WTC11 (cell line): ENCODE measurements around the gene ACO2. TPM values are rescaled to one million over a fixed set of nuclear protein-coding genes. Genes with fewer than 3 reads are reported as not detected.
A peak's percentile ranks its signal among the peaks of the same experiment; 100 is the strongest.

Experiments used
- ATAC-seq: fragments of 200-7000 bp; cut with Tn5 transposase; 2 replicates; pipeline ENCODE4 v1.10.0; 2021; ENCODE audit warnings: mild to moderate bottlenecking, moderate library complexity
- CTCF ChIA-PET: fragments of 300-600 bp; sonication (Branson Sonifier 250); formaldehyde crosslinking; loops from one replicate; lab custom pipeline; 2021; ENCODE audit warnings: antibody characterized with exemption; lab: Charles Lee
- POLR2A ChIA-PET: fragments of 350-600 bp; sonication (Branson Sonifier 250); formaldehyde crosslinking; loops from one replicate; lab custom pipeline; 2021; ENCODE audit warnings: antibody characterized with exemption; lab: Charles Lee
- DNase-seq: peaks from one replicate; pipeline ENCODE4 v3.0.0; 2021; ENCODE audit warnings: low spot score
- H3K27ac Mint-ChIP-seq: 2 replicates; pipeline ENCODE4 v1.8.0; 2021; ENCODE audit warnings: mixed read lengths
- H3K27me3 Mint-ChIP-seq: 2 replicates; pipeline ENCODE4 v1.8.0; 2021; ENCODE audit warnings: low read depth, mild to moderate bottlenecking, moderate library complexity, mixed read lengths
- H3K36me3 Mint-ChIP-seq: 2 replicates; pipeline ENCODE4 v1.8.0; 2021; ENCODE audit warnings: mixed read lengths
- H3K4me1 Mint-ChIP-seq: 2 replicates; pipeline ENCODE4 v1.8.0; 2022; ENCODE audit warnings: mixed read lengths
- H3K4me3 Mint-ChIP-seq: 2 replicates; pipeline ENCODE4 v1.8.0; 2021; ENCODE audit warnings: mild to moderate bottlenecking, moderate library complexity, mixed read lengths
- H3K9me3 Mint-ChIP-seq: 2 replicates; pipeline ENCODE4 v1.8.0; 2021; ENCODE audit warnings: mixed read lengths
- ARID4B ChIP-seq: sonication (generic); formaldehyde crosslinking; IDR thresholded peaks from 2 replicates; pipeline ENCODE4 v1.8.0; 2023; ENCODE audit warnings: missing genetic modification reagents, mild to moderate bottlenecking, borderline replicate concordance
- ATF1 ChIP-seq: sonication (generic); formaldehyde crosslinking; IDR thresholded peaks from 2 replicates; pipeline ENCODE4 v1.8.1; 2023; ENCODE audit warnings: mild to moderate bottlenecking, moderate library complexity, missing genetic modification reagents
- E2F4 ChIP-seq: sonication (generic); formaldehyde crosslinking; IDR thresholded peaks from 2 replicates; pipeline ENCODE4 v1.8.1; 2022; ENCODE audit warnings: low read depth, mild to moderate bottlenecking, moderate library complexity, missing genetic modification reagents, borderline replicate concordance
- EMX1 ChIP-seq: fragments of 250-450 bp; sonication (Bioruptor Pico); IDR thresholded peaks from 2 replicates; pipeline ENCODE4 v1.8.0; 2021; ENCODE audit warnings: mild to moderate bottlenecking
- FOXJ3 ChIP-seq: sonication (generic); formaldehyde crosslinking; IDR thresholded peaks from 2 replicates; pipeline ENCODE4 v1.9.0; 2021; ENCODE audit warnings: missing genetic modification reagents, mild to moderate bottlenecking, borderline replicate concordance
- FOXP1 ChIP-seq: sonication (generic); formaldehyde crosslinking; IDR thresholded peaks from 2 replicates; pipeline ENCODE4 v1.8.0; 2022; ENCODE audit warnings: missing genetic modification reagents, mild to moderate bottlenecking, moderate library complexity, borderline replicate concordance
- GABPB1 ChIP-seq: sonication (generic); formaldehyde crosslinking; IDR thresholded peaks from 2 replicates; pipeline ENCODE4 v1.8.1; 2023; ENCODE audit warnings: mild to moderate bottlenecking, missing genetic modification reagents
- MYBL2 ChIP-seq: sonication (generic); formaldehyde crosslinking; IDR thresholded peaks from 2 replicates; pipeline ENCODE4 v1.8.1; 2023; ENCODE audit warnings: mild to moderate bottlenecking, moderate library complexity, missing genetic modification reagents
- NR2C2 ChIP-seq: sonication (generic); formaldehyde crosslinking; IDR thresholded peaks from 2 replicates; pipeline ENCODE4 v1.8.0; 2022; ENCODE audit warnings: mild to moderate bottlenecking, missing genetic modification reagents
- PRRX2 ChIP-seq: fragments of 250-450 bp; sonication (Bioruptor Pico); IDR thresholded peaks from 2 replicates; pipeline ENCODE4 v1.8.0; 2021; ENCODE audit warnings: mild to moderate bottlenecking
- RORB ChIP-seq: fragments of 250-450 bp; sonication (Bioruptor Pico); IDR thresholded peaks from 2 replicates; pipeline ENCODE4 v1.9.0; 2021; ENCODE audit warnings: mild to moderate bottlenecking
- ZNF219 ChIP-seq: sonication (generic); formaldehyde crosslinking; IDR thresholded peaks from 2 replicates; pipeline ENCODE4 v1.8.0; 2023; ENCODE audit warnings: missing genetic modification reagents, mild to moderate bottlenecking, borderline replicate concordance
- ZNF281 ChIP-seq: sonication (generic); formaldehyde crosslinking; IDR thresholded peaks from 2 replicates; pipeline ENCODE4 v1.8.0; 2023; ENCODE audit warnings: mild to moderate bottlenecking, missing genetic modification reagents
- ZNF317 ChIP-seq: sonication (generic); formaldehyde crosslinking; IDR thresholded peaks from 2 replicates; pipeline ENCODE4 v1.8.1; 2023; ENCODE audit warnings: low read depth, mild to moderate bottlenecking, moderate library complexity, missing genetic modification reagents, borderline replicate concordance
- ZNF396 ChIP-seq: fragments of 250-450 bp; sonication (Bioruptor Pico); IDR thresholded peaks from 2 replicates; pipeline ENCODE4 v1.8.0; 2021; ENCODE audit warnings: mild to moderate bottlenecking, moderate library complexity, borderline replicate concordance
- total RNA-seq: library from RNA; stranded (reverse); gene quantifications from 3 replicates; pipeline ENCODE4 v1.2.3, GENCODE V29; 2021
- TF ChIP-seq, protein P1 (sequence below): sonication (generic); formaldehyde crosslinking; conservative IDR thresholded peaks from 2 replicates; pipeline ENCODE4 v1.8.1; 2022; ENCODE audit warnings: mild to moderate bottlenecking, missing genetic modification reagents
- TF ChIP-seq, protein P2 (sequence below): sonication (generic); formaldehyde crosslinking; IDR thresholded peaks from 2 replicates; pipeline ENCODE4 v1.8.1; 2023; ENCODE audit warnings: mild to moderate bottlenecking, missing genetic modification reagents
- TF ChIP-seq, protein P3 (sequence below): sonication (generic); formaldehyde crosslinking; IDR thresholded peaks from 2 replicates; pipeline ENCODE4 v1.8.1; 2023; ENCODE audit warnings: mild to moderate bottlenecking, missing genetic modification reagents
- TF ChIP-seq, protein P4 (sequence below): fragments of 250-450 bp; sonication (Bioruptor Pico); IDR thresholded peaks from 2 replicates; pipeline ENCODE4 v1.9.0; 2021; ENCODE audit warnings: mild to moderate bottlenecking
- TF ChIP-seq, protein P5 (sequence below): sonication (generic); formaldehyde crosslinking; IDR thresholded peaks from 2 replicates; pipeline ENCODE4 v1.8.1; 2023; ENCODE audit warnings: mild to moderate bottlenecking, missing genetic modification reagents, moderate library complexity

The ACO2 gene
- total RNA-seq, 1 experiment from 2014 or later = 104 TPM

- TF ChIP-seq ARID4B (CRISPR knock-in tag) (0 out of 2 replicates have a peak, but pooled peaks have one; percentile 71), EMX1 (CRISPR knock-in tag) (0 out of 2 replicates have a peak, but pooled peaks have one; percentile 31), PRRX2 (no peak), ATF1 (CRISPR knock-in tag) (0 out of 2 replicates have a peak, but pooled peaks have one; percentile 35), E2F4 (peak; percentile 47; the same call in 1 of the 2 replicates), MYBL2 (CRISPR knock-in tag) (no peak; the same call in 1 of the 2 replicates)
- TF ChIP-seq, protein P1, sequence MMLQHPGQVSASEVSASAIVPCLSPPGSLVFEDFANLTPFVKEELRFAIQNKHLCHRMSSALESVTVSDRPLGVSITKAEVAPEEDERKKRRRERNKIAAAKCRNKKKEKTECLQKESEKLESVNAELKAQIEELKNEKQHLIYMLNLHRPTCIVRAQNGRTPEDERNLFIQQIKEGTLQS = 0 out of 2 replicates have a peak, but pooled peaks have one; percentile 7
Measured at GRCh38 chr22:41447435-41448188, 21.3 kb upstream of the ACO2 start (continued).

GRCh38 chr22:41448189-41448808 is 20.6 kb upstream of the ACO2 start:
- CTCF ChIA-PET = interaction anchor here (0.6 to 2.0 kb wide), 10 partner anchors 11 to 219 kb away, joined by 3 to 15 read pairs (median 4); partner anchors contain the start of genes ACO2, PHF5A and TEF
- DNase-seq = peak; percentile 94
- peaks cover 15% of the 10 kb centered on the region for H3K36me3 Mint-ChIP-seq
- TF ChIP-seq, protein P2, sequence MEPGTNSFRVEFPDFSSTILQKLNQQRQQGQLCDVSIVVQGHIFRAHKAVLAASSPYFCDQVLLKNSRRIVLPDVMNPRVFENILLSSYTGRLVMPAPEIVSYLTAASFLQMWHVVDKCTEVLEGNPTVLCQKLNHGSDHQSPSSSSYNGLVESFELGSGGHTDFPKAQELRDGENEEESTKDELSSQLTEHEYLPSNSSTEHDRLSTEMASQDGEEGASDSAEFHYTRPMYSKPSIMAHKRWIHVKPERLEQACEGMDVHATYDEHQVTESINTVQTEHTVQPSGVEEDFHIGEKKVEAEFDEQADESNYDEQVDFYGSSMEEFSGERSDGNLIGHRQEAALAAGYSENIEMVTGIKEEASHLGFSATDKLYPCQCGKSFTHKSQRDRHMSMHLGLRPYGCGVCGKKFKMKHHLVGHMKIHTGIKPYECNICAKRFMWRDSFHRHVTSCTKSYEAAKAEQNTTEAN (CRISPR knock-in tag) = no peak
- 0 out of 2 replicates have a peak, but pooled peaks have one; percentile 72 for TF ChIP-seq ZNF281 (CRISPR knock-in tag)
- no peak for TF ChIP-seq NR2C2 (CRISPR knock-in tag)
- no peak for TF ChIP-seq PRRX2
- TF ChIP-seq, protein P3, sequence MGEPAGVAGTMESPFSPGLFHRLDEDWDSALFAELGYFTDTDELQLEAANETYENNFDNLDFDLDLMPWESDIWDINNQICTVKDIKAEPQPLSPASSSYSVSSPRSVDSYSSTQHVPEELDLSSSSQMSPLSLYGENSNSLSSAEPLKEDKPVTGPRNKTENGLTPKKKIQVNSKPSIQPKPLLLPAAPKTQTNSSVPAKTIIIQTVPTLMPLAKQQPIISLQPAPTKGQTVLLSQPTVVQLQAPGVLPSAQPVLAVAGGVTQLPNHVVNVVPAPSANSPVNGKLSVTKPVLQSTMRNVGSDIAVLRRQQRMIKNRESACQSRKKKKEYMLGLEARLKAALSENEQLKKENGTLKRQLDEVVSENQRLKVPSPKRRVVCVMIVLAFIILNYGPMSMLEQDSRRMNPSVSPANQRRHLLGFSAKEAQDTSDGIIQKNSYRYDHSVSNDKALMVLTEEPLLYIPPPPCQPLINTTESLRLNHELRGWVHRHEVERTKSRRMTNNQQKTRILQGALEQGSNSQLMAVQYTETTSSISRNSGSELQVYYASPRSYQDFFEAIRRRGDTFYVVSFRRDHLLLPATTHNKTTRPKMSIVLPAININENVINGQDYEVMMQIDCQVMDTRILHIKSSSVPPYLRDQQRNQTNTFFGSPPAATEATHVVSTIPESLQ (CRISPR knock-in tag) = no peak
- no peak for TF ChIP-seq ZNF396
- TF ChIP-seq FOXP1 (CRISPR knock-in tag) = peak; percentile 32; the same call in 1 of the 2 replicates
- TF ChIP-seq ZNF317 = peak; percentile 90
- TF ChIP-seq RORB (CRISPR knock-in tag) = no peak
- TF ChIP-seq FOXJ3 = no peak
- TF ChIP-seq, protein P4, sequence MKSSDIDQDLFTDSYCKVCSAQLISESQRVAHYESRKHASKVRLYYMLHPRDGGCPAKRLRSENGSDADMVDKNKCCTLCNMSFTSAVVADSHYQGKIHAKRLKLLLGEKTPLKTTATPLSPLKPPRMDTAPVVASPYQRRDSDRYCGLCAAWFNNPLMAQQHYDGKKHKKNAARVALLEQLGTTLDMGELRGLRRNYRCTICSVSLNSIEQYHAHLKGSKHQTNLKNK (CRISPR knock-in tag) = no peak
- TF ChIP-seq, protein P5, sequence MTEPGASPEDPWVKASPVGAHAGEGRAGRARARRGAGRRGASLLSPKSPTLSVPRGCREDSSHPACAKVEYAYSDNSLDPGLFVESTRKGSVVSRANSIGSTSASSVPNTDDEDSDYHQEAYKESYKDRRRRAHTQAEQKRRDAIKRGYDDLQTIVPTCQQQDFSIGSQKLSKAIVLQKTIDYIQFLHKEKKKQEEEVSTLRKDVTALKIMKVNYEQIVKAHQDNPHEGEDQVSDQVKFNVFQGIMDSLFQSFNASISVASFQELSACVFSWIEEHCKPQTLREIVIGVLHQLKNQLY (CRISPR knock-in tag) = no peak
- TF ChIP-seq ZNF219 (CRISPR knock-in tag) = no peak
- peak; percentile 29; the same call in 1 of the 2 replicates for TF ChIP-seq GABPB1 (CRISPR knock-in tag)

More at GRCh38 chr22:41448189-41448808, 20.6 kb upstream of the ACO2 start:
- Mint-ChIP-seq H3K9me3 (no peaks in the 10 kb centered on the region), H3K4me3 (peak overlapping the region; percentile 96), H3K27me3 (no peaks in the 10 kb centered on the region), H3K4me1 (peaks cover 13% of the 10 kb centered on the region), H3K27ac (peak overlapping the region; percentile 99)
- POLR2A ChIA-PET = interaction anchor here (0.6 to 1.8 kb wide), 11 partner anchors 9 to 996 kb away, joined by 3 to 22 read pairs (median 5); partner anchors contain the start of genes ACO2, PHF5A and TEF
- ATAC-seq = peak; percentile 74
